K562 (cell line): ENCODE results near the gene HPS4.

ENCODE experiments used
- CHD2 ChIP-seq: IDR thresholded peaks from 2 replicates; pipeline ENCODE4 v1.6.1; 2011; ENCODE audit warnings: low read depth, low read length
- KAT2B ChIP-seq: IDR thresholded peaks from one replicate; pipeline ENCODE4 v1.6.1; 2012; ENCODE audit warnings: low read depth, mild to moderate bottlenecking, control low read depth, inconsistent platforms, low read length, moderate library complexity
- PKNOX1 ChIP-seq: fragments of 450-650 bp; IDR thresholded peaks from 2 replicates; pipeline ENCODE4 v1.6.1; 2016
- STAG1 ChIP-seq: sonication (generic); formaldehyde crosslinking; IDR thresholded peaks from 2 replicates; pipeline ENCODE4 v1.5.0; 2020; ENCODE audit warnings: missing genetic modification reagents, borderline replicate concordance
- TBP ChIP-seq: optimal IDR thresholded peaks from 2 replicates; pipeline ENCODE3; 2011; ENCODE audit warnings: low read depth, low read length, improper control_type of control experiment
- THRA ChIP-seq: fragments of 450-650 bp; IDR thresholded peaks from 2 replicates; pipeline ENCODE4 v1.6.1; 2017; ENCODE audit warnings: mild to moderate bottlenecking, moderate library complexity
- ZBTB49 ChIP-seq: sonication (generic); formaldehyde crosslinking; IDR thresholded peaks from 2 replicates; pipeline ENCODE4 v1.8.0; 2022; ENCODE audit warnings: missing genetic modification reagents, mild to moderate bottlenecking, borderline replicate concordance

GRCh38 chr22:26445577-26446275 lies 37.9 kb downstream of the HPS4 start:
- TF ChIP-seq PKNOX1 (no peak), STAG1 (CRISPR knock-in tag) (no peak), KAT2B (no peak), TBP (no peak), ZBTB49 (CRISPR knock-in tag) (no peak), CHD2 (no peak), THRA (no peak)
